HepG2 (cell line): ENCODE data around the gene LAMA5. TPM values are rescaled to one million over a fixed set of nuclear protein-coding genes. Genes with fewer than 3 reads are reported as not detected.
A peak's percentile ranks its signal among the peaks of the same experiment; 100 is the strongest.

Source experiments
- FOXO4 ChIP-seq: sonication (generic); formaldehyde crosslinking; conservative IDR thresholded peaks from 2 replicates; pipeline ENCODE4 v1.8.1; 2023; ENCODE audit warnings: missing genetic modification reagents
- MEIS1 ChIP-seq: sonication (generic); formaldehyde crosslinking; IDR thresholded peaks from 2 replicates; pipeline ENCODE4 v1.9.0; 2021; ENCODE audit warnings: mild to moderate bottlenecking, missing genetic modification reagents, moderate library complexity, borderline replicate concordance
- RXRB ChIP-seq: IDR thresholded peaks from 2 replicates; pipeline ENCODE4 v1.6.1; 2016; ENCODE audit warnings: borderline replicate concordance, missing genetic modification reagents, missing compliant biosample characterization
- TIGD3 ChIP-seq: sonication (generic); formaldehyde crosslinking; IDR thresholded peaks from 2 replicates; pipeline ENCODE4 v1.5.1; 2020; ENCODE audit warnings: mild to moderate bottlenecking, missing genetic modification reagents, borderline replicate concordance
- ZNF138 ChIP-seq: sonication (generic); formaldehyde crosslinking; IDR thresholded peaks from 2 replicates; pipeline ENCODE4 v1.5.0; 2020; ENCODE audit warnings: mild to moderate bottlenecking, low read depth, missing genetic modification reagents
- ZNF274 ChIP-seq: sonication (generic); formaldehyde crosslinking; IDR thresholded peaks from 2 replicates; pipeline ENCODE4 v1.5.1; 2020; ENCODE audit warnings: mild to moderate bottlenecking, missing genetic modification reagents
- ZNF597 ChIP-seq: sonication (generic); formaldehyde crosslinking; IDR thresholded peaks from 2 replicates; pipeline ENCODE4 v1.5.0; 2020; ENCODE audit warnings: missing genetic modification reagents
- ZNF646 ChIP-seq: sonication (generic); formaldehyde crosslinking; IDR thresholded peaks from 2 replicates; pipeline ENCODE4 v1.9.0; 2021; ENCODE audit warnings: mild to moderate bottlenecking, missing genetic modification reagents
- ZNF766 ChIP-seq: sonication (generic); formaldehyde crosslinking; IDR thresholded peaks from 2 replicates; pipeline ENCODE4 v1.5.0; 2020; ENCODE audit warnings: missing genetic modification reagents, borderline replicate concordance
- ZNF800 ChIP-seq: sonication (generic); formaldehyde crosslinking; IDR thresholded peaks from 2 replicates; pipeline ENCODE4 v1.4.0; 2020; ENCODE audit warnings: missing genetic modification reagents
- ZSCAN20 ChIP-seq: sonication (generic); formaldehyde crosslinking; IDR thresholded peaks from 2 replicates; pipeline ENCODE4 v1.4.0; 2020; ENCODE audit warnings: missing genetic modification reagents, mild to moderate bottlenecking, borderline replicate concordance
- polyA plus RNA-seq, 8 experiments: library from polyadenylated mRNA; depleted of rRNA in 3 of 8; stranded (reverse) in 7 of 8; unstranded in 1 of 8; fragments of >200 nt; fragmentation: Illumina TruSeq in 4 of 8; extraction: Trizol in 4 of 8; gene quantifications; 2 replicates each; pipeline versions ENCODE4 v1.2.1 to v1.2.3, GENCODE V29; 2011 to 2016; ENCODE audit warnings: low read depth in 4 of 8, missing spikeins in 1 of 8, mixed read lengths in 1 of 8; ENCODE audit not compliant: insufficient read depth in 1 of 8
- total RNA-seq, 5 experiments: library from RNA; depleted of rRNA; stranded (reverse); fragments of >200 nt; fragmentation: Illumina TruSeq; extraction: Trizol; gene quantifications; 2 replicates each; pipeline ENCODE4 v1.2.3, GENCODE V29; 2016; ENCODE audit warnings: low read depth in 1 of 5

The LAMA5 gene
- total and polyA plus RNA-seq, 2 of the 13 experiments (the other 11 are each of a cell fraction or from before 2014, with no cell fraction given), result 21.0 to 44.7 TPM

- TF ChIP-seq ZNF800, result no peak
- TF ChIP-seq ZNF138 (CRISPR knock-in tag), result peak; percentile 14; the same call in 1 of the 2 replicates
- TF ChIP-seq TIGD3, result 0 out of 2 replicates have a peak, but pooled peaks have one; percentile 37
- no peak for TF ChIP-seq MEIS1 (CRISPR knock-in tag)
- peak; percentile 97 for TF ChIP-seq FOXO4 (CRISPR knock-in tag)
- no peak for TF ChIP-seq ZSCAN20 (CRISPR knock-in tag)
- no peak for TF ChIP-seq RXRB (CRISPR knock-in tag)
- TF ChIP-seq ZNF274 (CRISPR knock-in tag), result no peak
- TF ChIP-seq ZNF597 (CRISPR knock-in tag), result no peak
- no peak for TF ChIP-seq ZNF646 (CRISPR knock-in tag)
- TF ChIP-seq ZNF766, result peak; percentile 24; the same call in 1 of the 2 replicates
These were observed 21.0 kb upstream of the LAMA5 start (continued) for GRCh38 chr20:62387933-62388635.
